Panc1 (cell line): ENCODE results near the gene FRS2.

ENCODE experiments used
- CTCF ChIP-seq: fragments of 450-650 bp; IDR thresholded peaks from 2 replicates; pipeline ENCODE4 v1.5.1; 2017; ENCODE audit warnings: mild to moderate bottlenecking
- POLR2AphosphoS5 ChIP-seq: IDR thresholded peaks from 2 replicates; pipeline ENCODE4 v1.6.1; 2012; ENCODE audit warnings: mild to moderate bottlenecking, low read depth, low read length, moderate library complexity
- REST ChIP-seq, 2 experiments: IDR thresholded peaks; 2 replicates each; pipeline ENCODE4 v1.6.1; 2011 to 2012; ENCODE audit warnings: low read depth in 2 of 2, control low read depth in 1 of 2, low read length in 1 of 2, mild to moderate bottlenecking in 1 of 2, moderate library complexity in 1 of 2; ENCODE audit not compliant: insufficient read depth in 1 of 2
- SIN3A ChIP-seq: IDR thresholded peaks from 2 replicates; pipeline ENCODE4 v1.6.1; 2012; ENCODE audit warnings: low read depth, mild to moderate bottlenecking, low read length, moderate library complexity, borderline replicate concordance; ENCODE audit not compliant: insufficient read depth
- TCF7L2 ChIP-seq: IDR thresholded peaks from 2 replicates; pipeline ENCODE4 v1.6.1; 2011; ENCODE audit warnings: mild to moderate bottlenecking, low read depth, low read length, inconsistent platforms

GRCh38 chr12:69578283-69578682, 108.1 kb downstream of the FRS2 start:
- no peak for TF ChIP-seq CTCF
- TF ChIP-seq POLR2AphosphoS5: no peak
- TF ChIP-seq REST (IDR thresholded peaks at IDR 0.05; ENCODE audit: insufficient read depth in 1 of 2, low read depth in 2 of 2, low read length in 1 of 2): no peak
- no peak for TF ChIP-seq TCF7L2
- no peak for TF ChIP-seq SIN3A
